Thoracic aorta (tissue), 2 donors: ENCODE results near the gene SLC23A2. TPM values are rescaled to one million over a fixed set of nuclear protein-coding genes. Genes with fewer than 3 reads are reported as not detected.
"Not testable (repeated sequence)": the region's sequence is repeated elsewhere in the genome, so short reads cannot be mapped to it uniquely, and the experiment has no call there.

Source experiments
- ATAC-seq: fragments of 150-250 bp; one replicate; pipeline ENCODE4 v1.8.0; 2017; ENCODE audit warnings: low read depth; ENCODE audit not compliant: insufficient number of reproducible peaks, low FRiP score
- DNase-seq: peaks from one replicate; pipeline ENCODE4 v3.0.0-alpha.2; 2020; ENCODE audit warnings: low spot score
- H3K27ac ChIP-seq, 2 donors: fragments of 200-600 bp; sonication (generic); 1 replicate in 1 of 2; 2 replicates in 1 of 2; pipeline ENCODE4 v1.5.1; 2016; ENCODE audit warnings: mild to moderate bottlenecking in 2 of 2, moderate library complexity in 2 of 2
- H3K27me3 ChIP-seq: fragments of 200-600 bp; sonication (generic); replicated peaks from 2 replicates; pipeline ENCODE4 v1.6.0; 2016; ENCODE audit warnings: mild to moderate bottlenecking; ENCODE audit not compliant: insufficient read depth
- H3K36me3 ChIP-seq: fragments of 200-600 bp; sonication (generic); one replicate; pipeline ENCODE4 v1.5.1; 2016
- H3K4me1 ChIP-seq, 2 donors: fragments of 200-600 bp; sonication (generic); 1 replicate in 1 of 2; 2 replicates in 1 of 2; pipeline versions ENCODE4 v1.5.1 to v1.6.0; 2016; ENCODE audit warnings: low read depth in 2 of 2, mild to moderate bottlenecking in 1 of 2; ENCODE audit not compliant: control insufficient read depth in 1 of 2
- H3K4me3 ChIP-seq: fragments of 200-600 bp; sonication (generic); 2 replicates; pipeline ENCODE4 v1.5.1; 2016; ENCODE audit warnings: mild to moderate bottlenecking
- H3K9me3 ChIP-seq: fragments of 200-600 bp; sonication (generic); 2 replicates; pipeline ENCODE4 v1.5.1; 2016
- total RNA-seq, 2 donors: library from RNA; depleted of rRNA; stranded (reverse); fragments of >200 nt; gene quantifications; one replicate each; pipeline versions ENCODE4 v1.1.0 to v1.2.3, GENCODE V29; 2016
- TF ChIP-seq, protein P1 (sequence below): fragments of 200-600 bp; sonication (generic); IDR thresholded peaks from one replicate; pipeline ENCODE4 v1.5.1; 2019; ENCODE audit warnings: antibody characterized with exemption

Gene SLC23A2
- total RNA-seq, 2 donors from 2014 or later = 32.1 to 51.9 TPM

DNA sequence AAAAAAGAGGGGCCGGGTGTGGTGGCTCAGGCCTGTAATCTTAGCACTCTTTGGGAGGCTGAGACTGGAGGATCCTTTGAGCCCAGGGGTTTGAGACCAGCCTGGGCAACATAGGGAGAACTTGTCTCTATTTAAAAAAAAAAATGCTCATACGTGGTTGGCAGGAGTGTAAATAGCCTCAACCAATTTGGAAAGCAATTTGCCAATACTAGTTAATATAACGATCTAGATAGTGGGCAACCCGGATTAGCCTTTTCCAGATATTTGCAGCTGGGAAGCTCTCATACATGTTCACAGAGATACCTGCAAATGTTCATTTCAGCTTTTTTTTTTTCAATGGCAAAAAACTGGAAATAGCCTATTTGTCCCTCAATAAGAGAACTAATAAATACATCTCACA lies 39.0 kb upstream of the SLC23A2 start:
- no peak for DNase-seq
- H3K4me1 ChIP-seq = peaks cover 0 to 6% of the 10 kb centered on the region in 2 donors
- H3K9me3 ChIP-seq = no peaks in the 10 kb centered on the region
- H3K27me3 ChIP-seq = no peaks in the 10 kb centered on the region
- no peak overlapping the region for H3K27ac ChIP-seq
- TF ChIP-seq, protein P1, sequence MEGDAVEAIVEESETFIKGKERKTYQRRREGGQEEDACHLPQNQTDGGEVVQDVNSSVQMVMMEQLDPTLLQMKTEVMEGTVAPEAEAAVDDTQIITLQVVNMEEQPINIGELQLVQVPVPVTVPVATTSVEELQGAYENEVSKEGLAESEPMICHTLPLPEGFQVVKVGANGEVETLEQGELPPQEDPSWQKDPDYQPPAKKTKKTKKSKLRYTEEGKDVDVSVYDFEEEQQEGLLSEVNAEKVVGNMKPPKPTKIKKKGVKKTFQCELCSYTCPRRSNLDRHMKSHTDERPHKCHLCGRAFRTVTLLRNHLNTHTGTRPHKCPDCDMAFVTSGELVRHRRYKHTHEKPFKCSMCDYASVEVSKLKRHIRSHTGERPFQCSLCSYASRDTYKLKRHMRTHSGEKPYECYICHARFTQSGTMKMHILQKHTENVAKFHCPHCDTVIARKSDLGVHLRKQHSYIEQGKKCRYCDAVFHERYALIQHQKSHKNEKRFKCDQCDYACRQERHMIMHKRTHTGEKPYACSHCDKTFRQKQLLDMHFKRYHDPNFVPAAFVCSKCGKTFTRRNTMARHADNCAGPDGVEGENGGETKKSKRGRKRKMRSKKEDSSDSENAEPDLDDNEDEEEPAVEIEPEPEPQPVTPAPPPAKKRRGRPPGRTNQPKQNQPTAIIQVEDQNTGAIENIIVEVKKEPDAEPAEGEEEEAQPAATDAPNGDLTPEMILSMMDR = no peak
- no peak for ATAC-seq
- no peak overlapping the region for H3K4me3 ChIP-seq
- H3K36me3 ChIP-seq = no peaks in the 10 kb centered on the region

DNA sequence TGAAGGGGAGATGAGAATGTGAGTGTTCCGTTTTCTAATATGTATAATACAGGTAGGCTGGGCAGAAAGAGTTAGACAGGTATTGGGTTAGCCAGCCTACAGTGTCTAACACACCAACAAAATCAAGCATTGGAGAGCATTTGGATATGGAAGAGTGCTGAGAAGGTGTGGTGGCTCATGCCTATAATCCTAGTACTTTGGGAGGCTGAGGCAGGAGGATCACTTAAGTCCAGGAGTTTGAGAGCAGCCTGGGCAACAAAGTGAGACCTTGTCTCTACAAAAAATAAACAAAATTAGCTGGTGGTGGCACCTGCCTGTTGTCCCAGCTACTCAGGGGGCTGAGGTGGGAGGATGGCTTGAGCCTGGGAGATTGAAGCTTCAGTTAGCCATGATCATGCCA lies 38.6 kb upstream of the SLC23A2 start:
- DNase-seq (no peak), ATAC-seq (no peak)
- Histone ChIP-seq H3K4me3 (no peak overlapping the region), H3K9me3 (no peaks in the 10 kb centered on the region), H3K27me3 (no peaks in the 10 kb centered on the region), H3K27ac (no peak overlapping the region), H3K4me1 (peaks cover 0 to 6% of the 10 kb centered on the region in 2 donors), H3K36me3 (no peaks in the 10 kb centered on the region)
- TF ChIP-seq, protein P1 = no peak

DNA sequence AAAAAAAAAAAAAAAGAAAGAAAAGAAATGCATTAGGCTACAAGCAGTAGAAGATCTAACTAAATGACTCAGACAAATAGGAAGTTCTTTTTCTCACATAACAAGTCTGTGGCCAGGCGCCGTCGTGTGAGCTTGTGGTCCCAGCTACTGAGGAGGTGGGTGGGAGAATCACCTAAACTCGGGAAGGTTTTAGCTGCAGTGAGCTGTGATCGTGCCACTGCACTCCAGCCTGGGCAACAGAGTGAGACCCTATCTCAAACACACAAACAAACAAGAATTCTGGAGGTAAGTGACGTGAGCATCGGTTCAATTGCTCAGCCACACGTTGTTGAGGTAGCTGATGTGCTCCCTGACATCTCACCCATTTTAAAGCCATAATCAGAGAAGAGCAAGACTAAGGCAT lies 37.9 kb upstream of the SLC23A2 start:
- ATAC-seq (no peak), DNase-seq (no peak)
- no peaks in the 10 kb centered on the region for H3K27me3 ChIP-seq
- no peak overlapping the region for H3K4me3 ChIP-seq
- TF ChIP-seq, protein P1 = no peak
- peaks cover 0 to 6% of the 10 kb centered on the region in 2 donors for H3K4me1 ChIP-seq
- H3K9me3 ChIP-seq = no peaks in the 10 kb centered on the region
- no peak overlapping the region for H3K27ac ChIP-seq
- H3K36me3 ChIP-seq = no peaks in the 10 kb centered on the region

DNA sequence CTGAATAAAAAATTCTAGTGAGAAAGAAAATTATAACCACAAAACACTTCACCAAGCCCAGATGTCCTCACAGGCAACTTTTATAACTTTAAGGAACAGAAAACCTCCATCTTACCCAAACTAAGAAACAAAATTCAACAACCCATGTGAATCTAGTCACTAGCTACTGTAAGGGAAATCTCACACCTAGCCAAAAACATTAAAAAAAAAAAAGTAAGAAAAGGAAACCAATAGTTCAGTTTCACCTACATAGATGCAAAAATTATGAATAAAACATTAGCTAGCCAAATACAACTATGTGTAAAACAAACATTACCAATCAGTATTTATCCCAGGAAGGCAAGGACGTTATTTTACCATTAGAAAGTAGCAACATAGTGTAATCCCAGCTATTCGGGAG lies 35.5 kb upstream of the SLC23A2 start:
- Histone ChIP-seq H3K27ac (no peak overlapping the region), H3K9me3 (no peaks in the 10 kb centered on the region), H3K27me3 (no peaks in the 10 kb centered on the region), H3K36me3 (no peaks in the 10 kb centered on the region), H3K4me1 (peaks cover 0 to 6% of the 10 kb centered on the region in 2 donors), H3K4me3 (no peak overlapping the region)
- DNase-seq (no peak), ATAC-seq (no peak)
- TF ChIP-seq, protein P1 = no peak

DNA sequence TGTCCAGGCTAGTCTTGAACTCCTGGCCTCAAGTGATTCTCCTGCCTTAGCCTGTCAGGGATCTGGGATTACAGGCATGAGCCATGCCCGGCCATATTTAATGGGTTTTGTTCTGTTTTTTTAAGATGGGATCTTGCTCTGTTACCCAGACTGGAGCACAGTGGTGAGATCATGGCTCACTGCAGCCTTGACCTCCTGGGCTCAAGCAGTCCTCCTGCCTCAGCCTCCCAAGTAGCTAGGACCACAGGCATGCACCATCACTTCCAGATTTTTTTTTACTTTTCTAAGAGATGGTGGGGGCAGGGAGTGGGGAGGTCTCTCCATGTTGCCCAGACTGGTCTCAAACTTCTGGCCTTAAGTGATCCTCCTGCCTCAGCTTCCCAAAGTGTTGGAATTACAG lies 34.2 kb upstream of the SLC23A2 start:
- not testable (repeated sequence) for H3K4me3 ChIP-seq, H3K4me1 ChIP-seq, H3K27me3 ChIP-seq, H3K36me3 ChIP-seq, ATAC-seq, H3K27ac ChIP-seq, DNase-seq, H3K9me3 ChIP-seq

DNA sequence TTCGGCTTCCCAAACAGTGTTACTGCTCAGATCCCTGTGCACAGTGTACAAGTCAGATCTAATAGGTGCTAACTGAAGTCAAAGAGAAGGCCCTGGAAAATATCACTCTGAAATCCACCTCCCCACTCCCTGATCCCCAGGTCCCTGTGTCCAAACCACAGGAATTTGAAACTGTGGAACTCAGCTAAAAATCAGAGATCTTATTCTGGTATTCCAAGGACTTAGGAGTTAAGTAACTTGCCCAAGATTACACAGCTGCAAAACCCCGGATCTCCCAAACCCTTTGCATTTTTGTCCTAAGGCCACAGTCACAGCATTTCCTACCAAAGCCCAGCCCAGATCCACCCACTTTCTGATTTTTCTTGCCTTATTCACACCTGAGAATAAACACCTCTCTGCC lies 32.3 kb upstream of the SLC23A2 start:
- Histone ChIP-seq H3K27ac (no peak overlapping the region), H3K9me3 (no peaks in the 10 kb centered on the region), H3K36me3 (no peaks in the 10 kb centered on the region), H3K27me3 (no peaks in the 10 kb centered on the region), H3K4me1 (no peaks in the 10 kb centered on the region), H3K4me3 (no peak overlapping the region)
- TF ChIP-seq, protein P1 = no peak
- ATAC-seq (no peak), DNase-seq (no peak)

DNA sequence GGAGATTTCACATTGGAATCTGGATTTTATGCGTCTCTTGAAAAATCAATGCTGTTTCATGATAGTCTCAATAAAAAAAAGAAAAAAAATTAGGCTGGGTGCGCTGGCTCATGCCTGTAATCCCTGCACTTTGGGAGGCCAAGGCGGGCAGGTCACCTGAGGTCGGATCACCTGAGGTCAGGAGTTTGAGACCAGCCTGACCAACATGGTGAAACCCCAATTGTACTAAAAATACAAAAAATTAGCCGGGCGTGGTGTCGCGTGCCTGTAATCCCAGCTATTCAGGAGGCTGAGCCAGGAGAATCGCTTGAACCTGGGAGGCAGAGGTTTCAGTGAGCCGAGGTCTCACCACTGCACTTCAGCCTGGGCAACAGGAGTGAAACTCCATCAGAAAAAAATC lies 30.4 kb upstream of the SLC23A2 start:
- not testable (repeated sequence) for ATAC-seq, DNase-seq, H3K27ac ChIP-seq, H3K4me1 ChIP-seq, H3K36me3 ChIP-seq, H3K27me3 ChIP-seq, H3K4me3 ChIP-seq, H3K9me3 ChIP-seq
